Measurements from ENCODE around the gene STEAP1B. TPM values are rescaled to one million over a fixed set of nuclear protein-coding genes. Genes with fewer than 3 reads are reported as not detected.
A peak's percentile ranks its signal among the peaks of the same experiment; 100 is the strongest.

STEAP1B gene
- polyA plus RNA-seq, 1 of the 3 experiments (the other 2 are of a cell fraction) = 14.7 TPM

- no peaks in the 10 kb centered on the region for H4K20me1 ChIP-seq (ENCODE audit: insufficient read depth)
- H3K9me2 ChIP-seq = no peaks in the 10 kb centered on the region
- no peaks in the 10 kb centered on the region for H3K9me3 ChIP-seq
- H3K4me1 ChIP-seq (ENCODE audit: control insufficient read depth in 1 of 2, insufficient read depth in 2 of 2, low read depth in 1 of 2, low read length in 1 of 2) = peaks cover 0 to 26% of the 10 kb centered on the region in 2 experiments; a peak in 3 of 4 replicates
- no peak overlapping the region for H3K4me3 ChIP-seq (ENCODE audit: low read depth in 2 of 2, low read length in 1 of 2)
- no peaks in the 10 kb centered on the region for H3K36me3 ChIP-seq (replicated peaks in 1 of 2; ENCODE audit: control insufficient read depth in 1 of 2, insufficient read depth in 2 of 2, low read length in 1 of 2)
- H3K9ac ChIP-seq = no peak overlapping the region
- no peak overlapping the region for H2AFZ ChIP-seq (ENCODE audit: low read depth)
- no peaks in the 10 kb centered on the region for H3K27me3 ChIP-seq (ENCODE audit: insufficient read depth)
- H3F3A ChIP-seq (replicated peaks; ENCODE audit: insufficient read depth) = no peaks in the 10 kb centered on the region
- DNase-seq = no peak
- WGBS (ENCODE audit: low lambda C conversion rate) = 74% methylated on average over 2 of the region's 2 CpGs
- ChIA-PET CTCF (interaction anchor here (1.4 to 1.5 kb wide), 2 partner anchors 11 to 22 kb away, joined by 3 read pairs; no protein-coding TSS in a partner anchor), POLR2A (no interaction called here)
- no peak overlapping the region for H3K4me2 ChIP-seq
- TF ChIP-seq GATA2 (CRISPR knock-in tag; IDR thresholded peaks at IDR 0.05) = peak; percentile 32; the same call in 1 of the 2 replicates
- TF ChIP-seq GABPA (IDR thresholded peaks at IDR 0.05; ENCODE audit: low read depth) = no peak
- TF ChIP-seq SIN3A (IDR thresholded peaks at IDR 0.05; ENCODE audit: borderline replicate concordance, low read depth, low read length) = no peak
- no peak for TF ChIP-seq REST (IDR thresholded peaks at IDR 0.05; ENCODE audit: low read depth, low read length)
- TF ChIP-seq FOXJ3 (CRISPR knock-in tag; IDR thresholded peaks at IDR 0.05) = 0 out of 2 replicates have a peak, but pooled peaks have one; percentile 42
- no peak for TF ChIP-seq FOSL2 (IDR thresholded peaks at IDR 0.05; ENCODE audit: borderline replicate concordance, low read depth)
- H3K27ac ChIP-seq (ENCODE audit: low read depth in 2 of 2, low read length in 1 of 2) = peak overlapping the region in 1 of 2 experiments; percentile 34; a peak in 1 of 4 replicates
- no peaks in the 10 kb centered on the region for H3K79me2 ChIP-seq (ENCODE audit: insufficient read depth)
These were observed 122.3 kb downstream of the STEAP1B start for GRCh38 chr7:22377703-22378102.

GRCh38 chr7:22375359-22376048, 124.5 kb downstream of the STEAP1B start:
- ChIA-PET POLR2A (interaction anchor here (1.0 kb wide), 1 partner anchor 18 kb away, joined by 3 read pairs; no protein-coding TSS in a partner anchor), CTCF (interaction anchor here (0.9 to 2.4 kb wide), 5 partner anchors 11 to 266 kb away, joined by 3 to 6 read pairs (median 4); no protein-coding TSS in a partner anchor)
- DNase-seq = peak; percentile 54
- Histone ChIP-seq H2AFZ (ENCODE audit: low read depth) (no peak overlapping the region), H3F3A (replicated peaks; ENCODE audit: insufficient read depth) (no peaks in the 10 kb centered on the region), H3K4me2 (no peak overlapping the region), H3K4me3 (ENCODE audit: low read depth in 2 of 2, low read length in 1 of 2) (no peak overlapping the region), H3K27ac (ENCODE audit: low read depth in 2 of 2, low read length in 1 of 2) (peak overlapping the region in 1 of 2 experiments; percentile 60; a peak in 1 of 4 replicates), H3K9me3 (no peaks in the 10 kb centered on the region), H3K9me2 (no peaks in the 10 kb centered on the region), H3K27me3 (ENCODE audit: insufficient read depth) (no peaks in the 10 kb centered on the region), H3K36me3 (replicated peaks in 1 of 2; ENCODE audit: control insufficient read depth in 1 of 2, insufficient read depth in 2 of 2, low read length in 1 of 2) (no peaks in the 10 kb centered on the region), H3K4me1 (ENCODE audit: control insufficient read depth in 1 of 2, insufficient read depth in 2 of 2, low read depth in 1 of 2, low read length in 1 of 2) (peaks cover 0 to 26% of the 10 kb centered on the region in 2 experiments; a peak in 3 of 4 replicates), H3K79me2 (ENCODE audit: insufficient read depth) (no peaks in the 10 kb centered on the region), H3K9ac (no peak overlapping the region), H4K20me1 (ENCODE audit: insufficient read depth) (no peaks in the 10 kb centered on the region)
- 87% methylated on average over 2 of the region's 2 CpGs for WGBS (ENCODE audit: low lambda C conversion rate)
- TF ChIP-seq FOSL2 (IDR thresholded peaks at IDR 0.05; ENCODE audit: borderline replicate concordance, low read depth) = peak; percentile 18; the same call in 1 of the 2 replicates
- TF ChIP-seq MXI1 (IDR thresholded peaks at IDR 0.05; ENCODE audit: low read depth, low read length) = no peak
- TF ChIP-seq CTCF (IDR thresholded peaks at IDR 0.05) = no peak
- TF ChIP-seq EP300 (IDR thresholded peaks at IDR 0.05; ENCODE audit: borderline replicate concordance in 1 of 2, low read depth in 1 of 2, low read length in 1 of 2) = peak in 1 of 2 experiments; percentile 40; a peak in 1 of 4 replicates
- TF ChIP-seq USF2 (IDR thresholded peaks at IDR 0.05; ENCODE audit: borderline replicate concordance, low read depth, low read length) = peak; percentile 18; the same call in 1 of the 2 replicates
- TF ChIP-seq GATA2 (CRISPR knock-in tag; IDR thresholded peaks at IDR 0.05) = peak; percentile 34; the same call in 1 of the 2 replicates
